DND-41 (cell line): ENCODE results near the gene ARIH1.

ENCODE experiments used
- CTCF ChIP-seq: IDR thresholded peaks from 2 replicates; pipeline ENCODE4 v1.5.1; 2012; ENCODE audit warnings: borderline replicate concordance, low read length, moderate library complexity, mild to moderate bottlenecking; ENCODE audit not compliant: poor library complexity, severe bottlenecking; ENCODE audit errors: extremely low read depth
- EZH2 ChIP-seq: IDR thresholded peaks from 3 replicates; pipeline ENCODE4 v1.6.1; 2012; ENCODE audit warnings: borderline replicate concordance, low read depth, mild to moderate bottlenecking, moderate library complexity, low read length, inconsistent platforms; ENCODE audit not compliant: severe bottlenecking

GRCh38 chr15:72474912-72475628 lies 940 bp downstream of the ARIH1 start:
- TF ChIP-seq CTCF: peak; percentile 18
- no peak for TF ChIP-seq EZH2
